H7 (cell line): ENCODE measurements around the gene KATNAL1. TPM values are rescaled to one million over a fixed set of nuclear protein-coding genes. Genes with fewer than 3 reads are reported as not detected.

Experiments
- DNase-seq: peaks from one replicate; pipeline ENCODE4 v3.0.0; 2012
- H3K27me3 ChIP-seq: 2 replicates; pipeline ENCODE4 v1.6.0; 2011; ENCODE audit warnings: mild to moderate bottlenecking, low read length; ENCODE audit not compliant: control insufficient read depth, insufficient read depth
- H3K36me3 ChIP-seq: replicated peaks from 2 replicates; pipeline ENCODE4 v1.5.1; 2011; ENCODE audit warnings: low read length; ENCODE audit not compliant: control insufficient read depth, insufficient read depth
- H3K4me3 ChIP-seq: 2 replicates; pipeline ENCODE4 v1.5.1; 2011; ENCODE audit warnings: low read depth, mild to moderate bottlenecking, control low read depth, low read length, moderate library complexity; ENCODE audit not compliant: insufficient read depth
- total RNA-seq: library from RNA; depleted of rRNA; stranded (reverse); fragments of >200 nt; shearing (Covaris generic); gene quantifications from 2 replicates; pipeline ENCODE4 v1.2.3, GENCODE V29; 2014; rRNA removed

Gene KATNAL1
- total RNA-seq, 1 experiment from 2014 or later: 12.1 TPM

DNA sequence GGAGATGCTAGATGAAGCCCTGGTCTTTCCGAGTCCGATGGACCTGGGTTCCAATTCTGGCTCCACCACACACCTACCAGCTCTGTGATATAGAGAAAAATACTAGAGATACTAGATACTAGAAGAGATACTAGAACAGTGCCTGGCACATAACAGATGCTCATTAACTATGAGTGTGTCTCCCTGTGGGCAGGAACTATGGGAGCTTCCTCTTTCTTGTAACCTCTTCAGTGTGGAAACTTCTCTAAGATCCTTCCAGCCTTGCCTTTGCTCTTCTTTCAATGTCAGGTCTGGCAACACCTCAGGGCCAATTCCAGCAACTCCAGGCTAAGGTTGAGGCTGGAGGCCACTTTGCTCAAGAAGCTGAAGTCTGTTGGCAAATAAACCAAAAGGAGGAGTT lies 143.9 kb downstream of the KATNAL1 start:
- Histone ChIP-seq H3K36me3 (no peaks in the 10 kb centered on the region), H3K27me3 (no peaks in the 10 kb centered on the region), H3K4me3 (no peak overlapping the region)
- no peak for DNase-seq

DNA sequence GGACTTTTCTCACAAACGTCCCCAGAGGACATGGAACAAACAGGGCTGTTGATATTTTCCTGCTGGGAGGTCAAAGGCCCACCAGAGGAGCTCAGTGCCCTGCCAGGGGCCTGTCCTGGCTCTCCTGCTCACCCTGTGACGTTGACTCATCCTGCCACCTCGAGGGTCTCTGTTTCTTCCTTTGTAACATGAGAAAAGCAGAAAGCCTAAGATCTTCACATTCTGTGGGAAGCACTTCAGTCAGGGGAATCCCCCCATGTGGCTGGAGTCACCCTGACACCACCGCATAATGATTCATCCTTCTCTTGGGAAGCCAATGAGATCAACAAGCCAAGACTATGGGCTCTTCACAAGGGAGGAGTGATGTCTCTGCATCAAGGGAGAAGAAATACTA lies 147.9 kb downstream of the KATNAL1 start:
- Histone ChIP-seq H3K27me3 (no peaks in the 10 kb centered on the region), H3K4me3 (no peak overlapping the region), H3K36me3 (no peaks in the 10 kb centered on the region)
- DNase-seq: no peak

DNA sequence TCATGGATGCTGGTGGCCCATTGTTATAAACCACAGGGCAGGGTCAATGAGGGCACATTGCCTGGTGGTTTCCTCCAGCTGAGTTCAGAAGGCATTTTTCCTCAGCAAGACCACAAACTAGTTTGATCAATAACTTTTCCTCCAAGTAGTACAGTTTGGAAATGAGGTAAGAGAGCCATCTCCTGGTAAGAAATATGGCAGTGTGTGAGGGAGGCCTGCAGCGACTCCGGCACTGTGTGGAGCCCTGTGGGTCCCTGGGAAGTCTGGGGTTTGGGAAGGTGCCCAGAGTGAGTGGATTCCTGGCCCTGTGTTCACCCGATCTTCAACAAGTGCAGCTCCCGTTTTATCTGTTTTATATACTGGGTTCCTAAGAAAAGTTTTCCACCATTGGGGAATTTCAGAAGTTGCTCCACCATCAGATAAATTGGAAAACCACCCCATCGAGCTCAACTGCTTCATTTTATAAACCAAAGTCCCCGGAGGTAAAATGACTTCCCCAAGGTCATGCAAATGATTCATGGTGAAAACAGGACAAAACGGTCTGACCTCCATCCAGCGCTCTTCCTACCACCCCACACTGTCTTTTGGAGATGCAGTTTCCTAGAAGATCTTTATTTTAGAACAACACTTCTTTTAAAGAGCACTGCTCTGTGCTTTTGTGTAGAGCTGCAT lies 148.4 kb downstream of the KATNAL1 start:
- Histone ChIP-seq H3K27me3 (no peaks in the 10 kb centered on the region), H3K36me3 (no peaks in the 10 kb centered on the region), H3K4me3 (no peak overlapping the region)
- DNase-seq: no peak

DNA sequence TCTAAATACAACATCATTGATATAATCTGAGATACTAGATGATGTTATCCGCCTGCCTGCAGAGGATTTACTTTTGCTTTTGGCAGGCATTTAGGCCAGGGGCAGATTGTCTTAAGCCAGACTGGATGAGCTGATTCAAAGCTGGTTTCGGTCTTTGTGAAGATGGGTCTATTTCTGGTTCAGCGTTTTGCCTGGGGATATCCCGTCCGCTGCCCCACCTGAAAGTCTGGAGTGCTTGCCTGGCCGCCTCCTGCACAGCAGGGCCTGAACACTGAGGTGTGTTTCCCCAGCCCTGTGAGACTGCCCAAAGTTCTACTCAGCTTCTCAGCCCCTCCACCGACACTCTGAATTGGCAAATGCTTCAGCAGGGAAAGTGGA lies 149.7 kb downstream of the KATNAL1 start:
- no peak for DNase-seq
- Histone ChIP-seq H3K36me3 (no peaks in the 10 kb centered on the region), H3K4me3 (no peak overlapping the region), H3K27me3 (no peaks in the 10 kb centered on the region)

DNA sequence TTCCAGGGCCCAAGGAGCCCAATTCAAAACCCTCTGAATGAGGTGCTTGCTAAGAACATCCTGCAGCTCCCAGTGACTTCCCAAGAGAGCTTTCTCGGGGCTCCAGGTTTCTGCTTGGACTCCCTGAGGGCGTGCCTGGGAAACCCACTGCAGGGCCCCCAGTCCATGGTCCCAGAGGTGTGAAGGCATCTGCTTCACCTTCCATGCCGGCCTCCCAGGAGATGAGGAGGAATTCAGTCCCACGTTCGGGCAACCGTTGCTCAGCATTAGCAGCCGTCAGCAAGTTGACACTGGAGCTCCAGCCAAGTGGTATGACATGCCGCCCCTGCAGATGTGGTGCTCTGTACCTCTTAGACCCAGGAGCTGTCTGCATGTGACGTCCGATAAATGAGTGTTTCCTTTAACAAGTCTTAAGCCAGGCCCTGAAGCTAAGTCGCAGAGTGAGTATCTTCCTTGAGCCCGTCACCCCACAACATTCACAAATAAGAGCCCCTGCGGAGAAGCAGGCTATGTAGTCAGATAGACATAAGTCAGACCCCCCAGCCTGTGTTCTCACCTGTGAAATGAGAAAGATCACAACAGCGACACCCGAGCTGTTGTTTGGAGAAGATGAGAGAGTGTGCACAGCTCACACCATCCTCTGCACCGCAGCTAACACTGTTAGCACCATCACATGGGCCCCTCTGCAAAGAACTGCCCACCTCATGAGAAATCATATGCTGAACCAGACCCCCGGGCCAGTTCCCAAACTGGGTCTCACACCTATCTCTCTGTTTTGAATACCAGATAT lies 150.3 kb downstream of the KATNAL1 start:
- H3K4me3 ChIP-seq: no peak overlapping the region
- no peaks in the 10 kb centered on the region for H3K27me3 ChIP-seq
- no peaks in the 10 kb centered on the region for H3K36me3 ChIP-seq
- no peak for DNase-seq

DNA sequence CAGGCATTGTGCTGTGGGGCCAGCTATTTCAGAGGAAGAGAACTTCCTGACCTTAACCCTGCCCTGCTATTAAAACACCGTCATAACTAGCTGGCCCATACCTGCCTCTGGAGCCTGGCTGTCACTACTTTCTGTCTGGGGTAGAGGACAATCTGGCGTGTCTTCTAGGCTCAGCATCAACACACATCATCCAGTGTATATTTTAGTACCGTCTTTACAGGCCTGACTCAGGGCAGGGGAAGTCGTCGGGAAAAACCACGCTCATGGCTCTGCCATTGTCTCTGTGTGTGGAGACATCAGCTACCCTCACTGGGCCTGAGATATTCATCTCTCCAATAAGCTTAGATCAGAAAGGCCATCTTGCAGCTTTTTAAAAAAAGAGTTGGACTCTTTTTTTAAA lies 151.1 kb downstream of the KATNAL1 start:
- Histone ChIP-seq H3K4me3 (no peak overlapping the region), H3K36me3 (no peaks in the 10 kb centered on the region), H3K27me3 (no peaks in the 10 kb centered on the region)
- DNase-seq: no peak

DNA sequence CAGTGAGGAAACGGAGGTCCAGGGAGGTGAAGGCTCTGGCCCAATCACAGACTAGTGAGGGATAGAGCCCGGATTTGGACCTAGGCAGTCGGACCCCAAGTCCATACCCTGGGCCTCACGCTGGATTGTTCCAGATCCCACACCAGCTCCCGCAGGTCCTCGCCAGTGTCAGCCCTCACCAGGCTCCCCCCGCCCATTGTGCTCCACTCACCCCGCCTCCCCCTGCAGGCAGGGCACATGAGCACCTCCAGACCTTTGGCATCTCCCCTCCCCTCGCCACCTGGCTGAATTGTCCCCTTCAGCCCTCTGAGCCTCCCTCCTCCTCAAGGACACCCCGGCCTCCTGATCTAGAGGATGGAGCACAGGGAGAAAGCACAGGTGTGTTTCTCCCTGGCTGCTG lies 152.4 kb downstream of the KATNAL1 start:
- Histone ChIP-seq H3K36me3 (no peaks in the 10 kb centered on the region), H3K27me3 (no peaks in the 10 kb centered on the region), H3K4me3 (no peak overlapping the region)
- DNase-seq: no peak

DNA sequence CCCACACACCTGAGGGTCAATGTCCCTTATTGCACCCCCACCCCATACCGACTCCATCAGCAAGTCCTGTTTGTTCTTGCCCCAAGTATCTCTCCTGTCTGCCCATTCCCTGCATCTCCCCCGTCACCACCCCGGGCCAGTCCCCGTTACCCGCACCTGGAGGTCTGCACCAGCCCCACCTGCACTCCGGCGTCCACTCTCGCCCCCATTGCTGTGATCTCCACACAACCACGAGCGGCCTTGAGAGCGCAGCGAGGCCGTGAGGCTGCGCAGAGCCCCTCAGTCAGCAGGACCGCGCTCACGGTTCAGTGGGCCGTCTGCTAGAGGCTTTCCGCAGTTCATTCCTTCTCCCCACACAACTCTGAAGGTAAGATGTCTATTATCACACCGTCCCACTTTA lies 152.8 kb downstream of the KATNAL1 start:
- Histone ChIP-seq H3K36me3 (no peaks in the 10 kb centered on the region), H3K4me3 (no peak overlapping the region), H3K27me3 (no peaks in the 10 kb centered on the region)
- no peak for DNase-seq

DNA sequence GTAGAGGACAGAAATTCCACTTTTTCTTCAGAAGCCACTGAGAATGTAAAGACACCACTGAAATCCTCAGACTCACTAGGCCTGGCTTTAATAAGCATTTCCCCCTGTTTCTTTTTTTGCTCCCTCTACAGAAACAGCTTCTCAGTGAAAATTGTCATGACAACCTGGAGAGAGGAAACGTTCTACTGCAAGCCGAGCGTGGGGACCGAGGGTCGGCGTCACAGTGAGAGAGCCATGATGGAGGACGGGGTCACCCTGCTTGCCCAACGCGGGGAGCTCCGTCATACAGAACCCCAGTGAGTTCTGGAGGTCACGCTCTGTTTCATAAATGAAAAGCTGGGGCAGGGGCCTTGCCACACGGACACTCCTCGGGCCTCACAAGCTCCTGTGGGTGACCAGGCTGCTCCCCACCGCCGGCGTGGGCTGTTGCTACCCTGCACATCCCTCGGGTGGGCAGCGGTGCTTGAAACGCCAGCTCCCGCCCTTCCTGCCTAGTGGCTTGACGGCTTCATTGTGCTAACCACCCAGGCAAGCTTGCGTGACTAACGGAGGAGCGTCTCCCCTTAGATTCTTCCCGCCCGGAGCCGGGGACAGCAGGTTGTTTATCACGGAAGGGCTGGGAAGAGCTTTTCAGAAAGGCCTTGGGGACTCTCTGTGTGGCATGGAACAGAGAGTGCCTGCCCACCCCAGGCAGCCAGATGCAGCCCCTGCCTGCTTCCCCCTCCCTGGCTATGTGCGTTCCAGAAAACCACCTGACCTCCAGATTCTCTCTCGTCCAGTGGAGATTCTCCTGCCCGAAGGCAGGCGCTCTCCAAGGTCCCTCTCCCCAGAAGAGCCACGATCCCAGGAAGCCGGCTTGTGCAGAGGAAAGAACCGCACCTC lies 153.6 kb downstream of the KATNAL1 start:
- peak; percentile 81 for DNase-seq
- H3K4me3 ChIP-seq: no peak overlapping the region; the same call in 1 of the 2 replicates
- H3K36me3 ChIP-seq: no peaks in the 10 kb centered on the region

More for the DNA sequence above, 153.6 kb downstream of the KATNAL1 start:
- H3K27me3 ChIP-seq: no peaks in the 10 kb centered on the region

Other genes starting within 250 kb of the KATNAL1 start
- gene UBE2L5, start 114.9 kb upstream of the KATNAL1 start, total RNA-seq: not detected in 2 replicates
- gene HMGB1, start 158.4 kb upstream of the KATNAL1 start, total RNA-seq: 507 and 508 TPM in 2 replicates